ENCODE results near the gene PCTP.

PCTP gene

DNA sequence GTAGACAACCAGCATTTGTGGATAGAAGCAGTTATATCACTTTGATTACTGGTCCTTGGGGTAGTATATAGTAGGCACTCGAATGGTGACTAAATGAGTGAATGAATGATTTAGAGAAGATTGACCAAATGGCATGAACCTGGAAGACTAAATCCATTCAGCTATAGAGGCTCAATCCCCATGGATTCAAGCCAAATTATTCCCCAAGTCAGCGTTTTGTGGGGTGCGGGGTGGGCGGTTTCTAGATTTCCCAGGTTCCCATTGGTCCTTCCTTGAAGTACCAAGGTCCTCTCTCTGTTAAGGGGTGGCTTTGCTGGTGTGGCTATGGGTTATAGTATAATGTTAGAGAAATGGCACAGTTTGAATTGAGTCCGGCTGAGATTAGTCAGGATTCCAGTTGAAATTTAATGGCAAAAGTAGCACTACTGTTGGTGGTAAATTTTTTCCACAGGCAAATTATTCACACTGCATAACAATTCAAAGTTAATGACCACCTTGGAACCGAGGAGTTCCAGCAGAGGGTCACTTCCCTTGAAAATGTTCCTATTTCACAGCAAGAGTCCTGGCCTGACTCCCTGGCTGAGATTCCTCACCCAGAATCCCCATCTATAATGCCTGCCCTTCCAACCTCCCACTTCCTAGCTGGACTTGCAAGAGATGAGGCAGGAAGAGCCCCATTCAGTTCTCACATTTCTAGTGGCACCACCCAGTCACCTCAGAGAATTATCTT, 27.7 kb downstream of the PCTP start:
- no peak for TF ChIP-seq SIN3A (IDR thresholded peaks at IDR 0.05; ENCODE audit: borderline replicate concordance, insufficient read depth, low read length)
- no peak for TF ChIP-seq POLR2AphosphoS5 (IDR thresholded peaks at IDR 0.05; ENCODE audit: low read depth, low read length)
- no peak for TF ChIP-seq REST (IDR thresholded peaks at IDR 0.05; ENCODE audit: insufficient read depth in 1 of 2, low read depth in 2 of 2, low read length in 2 of 2)

DNA sequence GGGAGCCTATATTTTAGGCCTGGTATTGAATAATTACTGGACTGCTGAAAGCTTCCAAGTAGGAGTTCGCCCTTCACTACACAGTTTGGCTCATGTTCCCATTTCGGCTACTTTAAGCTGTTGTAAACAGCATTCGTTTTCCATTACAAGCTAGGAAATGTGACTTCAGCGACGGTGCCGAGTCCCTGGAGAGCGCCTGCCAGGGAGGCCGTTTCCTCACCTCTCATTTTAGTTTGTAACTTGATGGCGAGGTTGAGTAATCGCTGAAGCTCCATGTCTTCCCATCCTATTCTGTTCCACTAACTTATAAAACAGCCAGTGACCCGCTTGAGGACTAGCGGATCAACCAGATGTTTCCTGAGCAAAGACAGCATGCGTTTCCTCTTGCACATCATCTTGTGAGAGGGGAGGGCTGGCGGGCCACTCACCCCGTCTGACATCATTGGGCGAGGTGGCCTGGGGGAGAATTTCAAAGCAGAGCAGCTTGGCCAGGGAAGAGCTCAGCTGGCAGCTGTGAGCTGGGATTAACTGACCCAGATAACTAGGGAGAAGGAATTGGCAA, 32.9 kb downstream of the PCTP start:
- TF ChIP-seq REST (IDR thresholded peaks at IDR 0.05; ENCODE audit: insufficient read depth in 1 of 2, low read depth in 2 of 2, low read length in 2 of 2) (no peak), SIN3A (IDR thresholded peaks at IDR 0.05; ENCODE audit: borderline replicate concordance, insufficient read depth, low read length) (no peak), TAF1 (IDR thresholded peaks at IDR 0.05; ENCODE audit: borderline replicate concordance, insufficient read depth, low read length) (no peak), FOXP2 (optimal IDR thresholded peaks at IDR 0.05; ENCODE audit: borderline replicate concordance, extremely low read depth, extremely low read length, insufficient read depth) (no peak), POLR2AphosphoS5 (IDR thresholded peaks at IDR 0.05; ENCODE audit: low read depth, low read length) (no peak)

- TF ChIP-seq SIN3A (IDR thresholded peaks at IDR 0.05; ENCODE audit: borderline replicate concordance, insufficient read depth, low read length) = no peak
- no peak for TF ChIP-seq TAF1 (IDR thresholded peaks at IDR 0.05; ENCODE audit: borderline replicate concordance, insufficient read depth, low read length)
- TF ChIP-seq POLR2AphosphoS5 (IDR thresholded peaks at IDR 0.05; ENCODE audit: low read depth, low read length) = no peak
- TF ChIP-seq FOXP2 (optimal IDR thresholded peaks at IDR 0.05; ENCODE audit: borderline replicate concordance, extremely low read depth, extremely low read length, insufficient read depth) = no peak
- no peak for TF ChIP-seq REST (IDR thresholded peaks at IDR 0.05; ENCODE audit: insufficient read depth in 1 of 2, low read depth in 2 of 2, low read length in 2 of 2)
Observed at GRCh38 chr17:55784666-55785065, 33.8 kb downstream of the PCTP start.

GRCh38 chr17:55785181-55785580, 34.3 kb downstream of the PCTP start:
- no peak for TF ChIP-seq SIN3A (IDR thresholded peaks at IDR 0.05; ENCODE audit: borderline replicate concordance, insufficient read depth, low read length)
- no peak for TF ChIP-seq FOXP2 (optimal IDR thresholded peaks at IDR 0.05; ENCODE audit: borderline replicate concordance, extremely low read depth, extremely low read length, insufficient read depth)
- TF ChIP-seq REST (IDR thresholded peaks at IDR 0.05; ENCODE audit: insufficient read depth in 1 of 2, low read depth in 2 of 2, low read length in 2 of 2) = no peak
- TF ChIP-seq TAF1 (IDR thresholded peaks at IDR 0.05; ENCODE audit: borderline replicate concordance, insufficient read depth, low read length) = no peak
- no peak for TF ChIP-seq POLR2AphosphoS5 (IDR thresholded peaks at IDR 0.05; ENCODE audit: low read depth, low read length)
